Suppressor macrophage (primary cell): Measurements from ENCODE around the gene TPRG1.
A peak's percentile ranks its signal among the peaks of the same experiment; 100 is the strongest.

ENCODE experiments used
- DNase-seq, 4 experiments: peaks; one replicate each; pipeline ENCODE4 v3.0.0-alpha.2; 2020 to 2022
- total RNA-seq, 17 experiments: gene quantifications; one replicate each; lab custom pipeline; 2026; ENCODE audit warnings: mixed read lengths in 6 of 17, inconsistent platforms in 3 of 17; lab: John Stamatoyannopoulos, UW

Gene TPRG1
- total RNA-seq, result 4.7 to 72.1 (median 29.1) reads per million in 17 experiments

DNA sequence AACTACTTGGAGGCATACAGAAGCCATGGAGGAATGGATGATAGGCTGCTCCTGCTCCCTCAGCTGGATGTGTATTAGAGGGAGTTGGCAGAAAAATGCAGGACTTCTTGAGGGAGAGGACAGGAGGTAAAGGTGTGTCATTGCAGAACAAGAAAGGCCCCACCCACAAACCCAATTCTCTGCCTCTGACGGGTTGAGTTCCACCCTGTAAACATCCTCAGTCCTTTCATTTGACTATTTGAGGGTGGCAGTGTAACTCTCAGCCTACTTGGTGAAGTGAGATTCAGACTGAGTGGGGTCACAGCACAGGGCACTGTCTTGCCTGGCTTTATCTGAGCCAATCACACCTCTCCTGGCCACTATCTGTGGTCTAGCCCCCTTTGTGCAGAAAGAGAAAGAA, at the start of gene TPRG1:
Gene TPRG1, plus strand, starts transcription at position 265 of the 400 bp plus-strand sequence. CDS start 35,414 bp downstream, outside the sequence.
- DNase-seq, result no peak

- no peak for DNase-seq
These were observed 49.7 kb upstream of the TPRG1 start for GRCh38 chr3:189122110-189122509.

DNA sequence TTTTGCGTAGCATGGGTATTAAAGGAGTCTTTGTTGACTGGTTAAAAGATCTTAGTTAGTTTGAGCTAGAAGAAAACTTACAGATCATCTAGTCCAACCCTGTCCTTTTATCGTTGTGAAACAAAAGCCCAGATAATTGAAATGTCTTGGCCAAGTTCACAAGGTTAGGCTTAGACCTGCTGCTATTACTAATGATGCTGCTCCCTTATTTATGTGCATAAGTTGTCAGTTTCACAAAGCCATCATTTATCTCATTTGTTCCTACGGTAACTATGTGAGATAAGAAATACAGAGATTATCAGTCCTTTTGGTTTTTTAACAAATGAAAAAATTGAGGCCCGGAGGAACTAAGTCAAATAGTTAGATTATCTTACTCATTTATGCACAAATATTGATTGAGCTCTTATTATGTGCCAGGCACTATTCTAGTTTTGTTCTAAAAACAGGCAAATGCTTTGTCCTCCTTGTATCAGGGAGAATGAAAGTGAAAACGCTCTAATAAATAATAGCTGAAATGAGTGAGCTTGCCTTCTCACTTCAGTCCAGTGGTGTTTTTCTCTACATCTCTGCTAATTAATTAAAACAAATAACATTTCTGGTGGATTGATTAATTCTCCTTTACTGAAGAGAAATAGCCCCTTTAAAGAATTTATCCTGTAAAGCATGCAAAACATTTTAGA, 49.1 kb upstream of the TPRG1 start:
- DNase-seq, result no peak

DNA sequence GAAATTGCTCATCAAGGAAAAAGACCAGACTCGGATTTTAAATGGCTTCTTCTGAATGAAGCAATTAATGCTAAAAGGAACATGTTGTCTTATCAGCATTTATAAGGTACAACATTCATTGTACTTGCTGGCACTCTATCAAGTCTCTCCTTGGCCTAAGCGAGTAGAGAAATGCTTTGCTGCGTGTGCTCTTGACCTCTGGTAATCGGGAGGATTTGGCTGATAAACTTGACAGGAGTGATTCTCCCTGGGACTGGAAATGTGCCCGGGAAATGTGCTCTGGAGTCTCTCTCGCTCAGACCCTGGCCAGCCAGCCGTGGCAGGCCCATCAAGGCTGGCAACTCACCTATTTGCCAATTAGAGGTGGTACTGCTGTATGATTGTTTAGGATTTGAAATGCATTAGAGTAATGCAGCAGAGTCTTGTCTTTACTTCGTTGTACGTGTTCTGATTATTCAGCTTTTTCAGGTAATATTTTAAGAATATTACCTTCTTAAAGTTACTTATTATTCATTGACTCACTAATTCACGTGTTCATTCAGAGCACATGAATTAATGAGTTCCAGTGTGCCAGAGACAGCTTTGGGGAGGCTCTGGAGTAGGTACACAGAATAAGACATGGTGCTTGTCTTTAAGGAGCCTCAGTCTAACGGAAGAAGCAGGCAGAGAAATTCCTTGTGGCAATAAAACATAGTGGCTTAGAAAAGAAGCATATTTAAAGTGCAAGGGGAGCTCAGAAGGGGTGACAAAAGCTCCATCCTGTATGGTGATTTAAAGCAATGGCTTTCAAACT, 48.0 kb upstream of the TPRG1 start:
- DNase-seq, result no peak

- DNase-seq, result peak; percentile 48 to 74 (median 72)
These were observed 39.5 kb upstream of the TPRG1 start for GRCh38 chr3:189132231-189132671.

- DNase-seq, result peak in 2 of 4 experiments; percentile 30 to 35
These were observed 38.9 kb upstream of the TPRG1 start for GRCh38 chr3:189132839-189133238.

GRCh38 chr3:189133768-189134167, 38.0 kb upstream of the TPRG1 start:
- no peak for DNase-seq

- no peak for DNase-seq
These were observed 34.4 kb upstream of the TPRG1 start for GRCh38 chr3:189137416-189137815.

DNA sequence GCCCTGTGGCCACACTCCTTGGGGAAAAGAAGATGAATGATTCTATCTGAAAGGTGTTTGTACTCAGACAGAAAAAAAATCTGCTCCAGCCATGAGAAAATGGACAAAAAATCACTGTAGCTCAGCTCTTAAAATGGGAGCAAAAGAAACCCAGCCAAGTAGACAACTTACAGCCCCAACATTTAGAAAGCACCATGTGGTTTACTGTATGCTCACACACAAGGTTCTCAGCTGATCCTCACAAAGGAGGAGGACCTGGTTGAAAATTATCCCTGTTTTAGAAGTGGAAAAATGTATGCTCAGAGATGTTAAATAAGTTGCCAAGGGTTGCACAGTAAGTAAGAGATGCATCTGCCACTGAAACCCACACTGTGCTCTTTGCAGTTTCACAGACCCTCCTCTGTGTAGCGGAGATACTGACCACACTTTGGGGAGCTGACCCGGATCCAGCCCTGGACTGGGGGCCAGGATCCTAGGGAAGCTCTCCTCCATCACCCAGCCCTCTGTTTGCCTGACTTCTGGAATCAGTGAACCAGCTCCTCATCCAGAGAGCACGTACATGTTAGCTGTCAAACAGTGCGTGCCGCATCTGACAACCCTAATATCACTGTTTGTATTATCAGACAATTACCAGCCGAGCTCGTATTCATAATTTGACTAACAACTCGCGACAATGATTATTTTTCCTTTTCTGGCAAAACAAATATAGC, 32.7 kb upstream of the TPRG1 start:
- no peak for DNase-seq

GRCh38 chr3:189139611-189139940, 32.2 kb upstream of the TPRG1 start:
- no peak for DNase-seq

DNA sequence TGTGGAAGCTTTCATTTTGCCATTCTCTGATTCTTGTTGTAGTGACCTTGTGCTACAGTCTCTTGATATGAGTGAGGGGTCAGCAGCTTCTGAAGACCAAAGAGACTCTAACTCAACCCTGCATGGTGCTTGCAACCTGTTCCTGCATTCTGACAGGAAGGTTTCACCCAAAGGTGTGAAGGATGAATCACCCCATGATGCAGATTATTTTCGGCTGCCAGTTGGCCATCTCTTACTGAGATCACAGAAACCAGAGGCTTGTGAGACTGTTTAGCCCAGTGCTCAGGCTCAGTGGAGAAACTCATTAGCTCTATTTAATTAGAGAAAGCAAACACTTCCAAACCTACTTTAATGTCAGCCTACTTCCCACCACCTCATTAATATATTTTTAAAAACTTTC, 29.2 kb upstream of the TPRG1 start:
- no peak for DNase-seq

DNA sequence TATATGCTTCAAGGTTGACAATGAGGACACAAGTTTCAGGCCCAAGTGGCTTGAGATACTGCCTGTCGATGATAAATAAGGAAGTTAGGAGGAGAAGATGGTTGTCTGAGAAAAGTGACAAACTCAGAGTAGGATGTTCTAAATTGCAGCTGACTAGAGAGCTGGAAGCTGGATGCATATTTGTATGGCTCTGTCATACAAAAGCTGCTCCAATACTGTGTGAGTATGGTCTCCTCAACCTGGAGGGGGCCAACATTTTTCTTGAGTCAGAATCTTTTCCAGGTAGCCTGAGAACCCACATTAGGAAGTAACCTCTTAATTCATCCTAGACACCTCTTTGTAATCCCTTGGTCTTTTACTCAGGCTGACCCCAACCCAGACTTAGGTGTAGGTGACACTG, 28.4 kb upstream of the TPRG1 start:
- peak in 2 of 4 experiments; percentile 18 to 25 for DNase-seq

DNA sequence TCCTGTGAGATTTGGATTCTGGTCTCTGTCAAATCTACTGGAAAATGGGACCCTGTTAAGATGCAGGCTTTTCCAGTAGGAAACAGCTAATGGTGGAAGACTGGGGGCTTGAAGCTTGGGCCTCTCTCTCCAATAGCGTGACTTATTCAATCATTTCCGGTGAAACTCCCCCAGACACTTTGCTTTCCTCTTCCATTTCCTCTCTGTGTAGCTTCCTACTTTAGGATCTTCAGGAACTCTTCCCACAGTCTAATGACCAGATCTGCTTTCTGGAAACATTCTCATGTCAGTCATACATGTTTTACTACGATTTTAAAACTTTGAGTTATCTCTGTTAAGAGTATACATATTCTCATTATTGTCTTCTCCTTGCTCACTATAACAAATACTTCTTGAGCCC, 28.0 kb upstream of the TPRG1 start:
- DNase-seq, result peak in 2 of 4 experiments; percentile 13 to 23

DNA sequence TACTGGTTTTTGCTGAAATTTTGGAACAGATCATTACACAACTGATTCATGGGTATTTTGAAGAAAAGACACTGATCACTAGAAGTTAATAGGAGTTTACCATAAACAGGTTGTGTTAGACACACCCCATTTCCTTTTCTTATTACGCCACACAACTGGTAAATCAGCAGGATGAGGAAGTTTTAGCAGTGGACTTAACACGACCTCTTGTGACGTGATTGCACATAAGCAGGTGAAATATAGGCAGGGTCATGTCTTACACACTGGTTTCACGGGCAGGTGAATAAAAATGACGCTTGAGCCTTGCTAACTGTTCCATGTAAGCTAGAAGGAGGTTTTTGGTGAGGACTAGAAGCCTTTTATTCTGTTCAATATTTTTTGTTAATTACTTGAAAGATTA, 27.1 kb upstream of the TPRG1 start:
- DNase-seq, result peak; percentile 17 to 62 (median 50)

DNA sequence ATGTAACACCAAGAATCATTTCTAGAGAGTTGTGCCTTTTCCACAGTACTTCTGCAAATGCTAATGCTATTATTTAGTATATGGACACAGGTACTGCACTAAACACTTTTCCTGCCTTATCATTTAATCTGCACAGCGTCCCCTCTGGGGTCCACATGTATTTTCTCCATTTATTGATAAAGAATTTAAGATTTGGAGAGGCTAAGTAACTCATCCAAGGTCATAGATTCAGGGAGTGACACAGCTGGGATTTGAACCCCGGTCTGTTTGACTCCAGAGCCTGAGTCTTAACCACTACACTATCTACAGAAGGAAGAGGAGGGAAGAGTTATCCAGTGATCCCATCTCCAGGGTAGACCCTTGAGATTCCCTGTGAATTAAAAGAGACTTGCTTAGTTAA, 24.9 kb upstream of the TPRG1 start:
- no peak for DNase-seq

DNA sequence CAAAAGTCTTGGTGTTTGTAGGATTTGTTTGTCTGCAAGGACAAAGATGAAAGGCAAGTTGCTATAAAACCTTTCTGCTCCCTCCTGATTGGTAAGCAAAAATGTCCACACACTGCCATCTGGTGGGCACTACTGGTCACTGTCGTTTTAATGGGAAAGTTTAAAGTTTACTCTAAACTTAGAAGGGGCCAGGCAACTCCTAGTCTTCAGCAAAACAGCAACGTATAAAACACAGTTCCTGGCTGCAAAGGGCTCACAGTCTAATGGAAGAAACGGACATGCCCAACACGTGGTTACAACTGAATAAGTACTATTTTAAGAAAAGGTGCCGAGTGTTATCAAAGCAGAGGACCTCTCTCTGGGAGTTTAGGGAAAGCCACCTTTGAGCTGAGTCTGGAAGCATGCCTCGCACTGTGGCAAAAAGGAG, 23.7 kb upstream of the TPRG1 start:
- DNase-seq, result peak; percentile 66 to 74 (median 70)

DNA sequence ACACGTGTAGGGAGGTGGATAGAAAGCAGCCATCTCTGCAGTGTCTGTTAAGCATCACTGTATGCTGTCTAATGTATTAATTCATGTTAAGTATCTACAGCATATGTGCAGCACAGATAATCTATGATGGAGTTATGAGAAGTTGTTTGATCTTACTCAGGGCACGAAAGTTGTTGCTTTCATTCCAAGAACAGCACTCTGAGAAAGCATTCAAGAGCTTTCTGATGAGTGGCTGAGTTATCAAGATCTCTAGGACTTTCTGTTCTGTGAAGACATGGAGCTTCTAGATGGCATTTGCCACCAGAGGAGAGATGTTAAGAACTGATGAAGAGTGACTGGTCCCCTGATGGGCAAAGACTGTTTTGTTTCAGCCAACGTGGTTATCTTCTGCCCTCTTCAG, 22.6 kb upstream of the TPRG1 start:
- DNase-seq, result no peak

- DNase-seq, result no peak
These were observed 14.4 kb upstream of the TPRG1 start for GRCh38 chr3:189157232-189158007.

- no peak for DNase-seq
These were observed 13.7 kb upstream of the TPRG1 start for GRCh38 chr3:189158034-189158433.

DNA sequence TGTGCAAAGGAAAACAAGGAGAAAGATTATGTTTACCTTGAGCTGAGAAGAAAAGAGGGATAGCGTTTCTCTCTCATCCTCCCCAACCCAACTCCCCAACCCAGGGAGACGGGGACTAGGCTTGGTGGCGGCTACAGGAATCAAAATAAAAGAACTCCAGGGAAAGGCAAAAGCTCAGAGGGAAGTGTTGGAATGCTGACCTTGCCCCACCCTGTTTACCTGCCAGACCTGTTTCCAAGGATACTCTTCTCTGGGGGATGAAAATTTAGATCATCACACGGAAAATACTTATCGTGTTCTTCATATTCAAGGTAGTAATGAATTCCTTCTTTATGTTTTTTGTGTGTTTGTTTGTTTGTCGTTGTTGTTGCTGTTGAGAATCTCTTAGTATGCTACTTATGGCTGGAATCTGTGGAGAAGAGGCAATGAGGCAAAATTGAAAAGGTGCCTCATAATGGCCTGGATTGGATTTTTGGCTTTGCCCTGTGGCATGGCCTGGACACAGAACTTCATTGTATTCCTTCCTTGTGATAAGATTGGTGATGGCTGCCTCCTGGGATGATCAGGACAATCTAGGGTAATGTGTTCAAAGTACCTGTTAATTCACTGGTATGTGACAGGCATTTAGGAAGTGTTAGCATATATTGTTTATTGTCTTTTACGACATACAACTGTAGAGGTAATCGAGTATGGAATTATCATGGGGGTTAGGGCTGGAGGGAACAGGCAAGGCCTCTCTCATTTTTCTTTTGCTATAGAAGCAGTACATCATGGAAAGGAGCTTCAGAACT, 11.1 kb upstream of the TPRG1 start:
- no peak for DNase-seq

- DNase-seq, result no peak
These were observed 6.6 kb upstream of the TPRG1 start for GRCh38 chr3:189165092-189165612.
